Measurements from ENCODE around the gene PHF2. TPM values are rescaled to one million over a fixed set of nuclear protein-coding genes. Genes with fewer than 3 reads are reported as not detected.
A peak's percentile ranks its signal among the peaks of the same experiment; 100 is the strongest.

The PHF2 gene
- total and polyA plus RNA-seq, 12 donors = 13.9 to 31.3 (median 23.0) TPM

GRCh38 chr9:93592008-93592642 lies 15.7 kb downstream of the PHF2 start:
- TF ChIP-seq CTCF (IDR thresholded peaks at IDR 0.05) = no peak
- no peaks in the 10 kb centered on the region for H3K27me3 ChIP-seq
- DNase-seq = no peak
- no peak for ATAC-seq
- H3K27ac ChIP-seq = no peak overlapping the region
- H3K9me3 ChIP-seq = no peaks in the 10 kb centered on the region
- 90 to 93% methylated on average over 8 of the region's 8 CpGs for WGBS, 2 donors
- no peaks in the 10 kb centered on the region for H3K36me3 ChIP-seq
- H3K4me3 ChIP-seq = no peak overlapping the region
- peaks cover 19 to 77% (median 58%) of the 10 kb centered on the region in 9 donors for H3K4me1 ChIP-seq
- intact Hi-C loops (cut with DNase I) = loop anchor here in 1 of 10 donors (10.0 kb wide), 1 partner anchor 63 kb away; no protein-coding TSS in a partner anchor

- ATAC-seq (no peak), DNase-seq (no peak)
- no peaks in the 10 kb centered on the region for H3K36me3 ChIP-seq
- WGBS, 2 donors = 72 to 80% methylated on average over 2 of the region's 2 CpGs
- no peak overlapping the region for H3K4me3 ChIP-seq
- TF ChIP-seq CTCF (IDR thresholded peaks at IDR 0.05) = no peak
- intact Hi-C loops (cut with DNase I) = loop anchor here in 1 of 10 donors (10.0 kb wide), 1 partner anchor 62 kb away; no protein-coding TSS in a partner anchor
- H3K27ac ChIP-seq = no peak overlapping the region
- no peaks in the 10 kb centered on the region for H3K27me3 ChIP-seq
- H3K4me1 ChIP-seq = peaks cover 19 to 74% (median 56%) of the 10 kb centered on the region in 9 donors
- H3K9me3 ChIP-seq = no peaks in the 10 kb centered on the region
Observed at GRCh38 chr9:93592643-93593021, 16.2 kb downstream of the PHF2 start.

GRCh38 chr9:93593144-93593658 lies 16.8 kb downstream of the PHF2 start:
- H3K27me3 ChIP-seq = no peaks in the 10 kb centered on the region
- no peak for TF ChIP-seq CTCF (IDR thresholded peaks at IDR 0.05)
- H3K36me3 ChIP-seq = no peaks in the 10 kb centered on the region
- no peaks in the 10 kb centered on the region for H3K9me3 ChIP-seq
- H3K4me1 ChIP-seq = peaks cover 21 to 74% (median 54%) of the 10 kb centered on the region in 9 donors
- intact Hi-C loops (cut with DNase I) = loop anchor here in 1 of 10 donors (10.0 kb wide), 1 partner anchor 62 kb away; no protein-coding TSS in a partner anchor
- DNase-seq (no peak), ATAC-seq (no peak)
- H3K4me3 ChIP-seq = no peak overlapping the region
- H3K27ac ChIP-seq = no peak overlapping the region
- 61 to 65% methylated on average over 2 of the region's 2 CpGs for WGBS, 2 donors

GRCh38 chr9:93594041-93594756 lies 17.8 kb downstream of the PHF2 start:
- ATAC-seq (peak in 4 of 8 donors; percentile 17 to 43 (median 20)), DNase-seq (no peak)
- Histone ChIP-seq H3K27me3 (no peaks in the 10 kb centered on the region), H3K27ac (peak overlapping the region in 1 of 10 donors; percentile 68), H3K4me3 (no peak overlapping the region), H3K4me1 (peaks cover 21 to 74% (median 53%) of the 10 kb centered on the region in 9 donors), H3K9me3 (no peaks in the 10 kb centered on the region), H3K36me3 (no peaks in the 10 kb centered on the region)
- intact Hi-C loops (cut with DNase I) = loop anchor here in 1 of 10 donors (10.0 kb wide), 1 partner anchor 61 kb away; no protein-coding TSS in a partner anchor
- no peak for TF ChIP-seq CTCF (IDR thresholded peaks at IDR 0.05)
- WGBS, 2 donors = 39 to 47% methylated on average over 9 of the region's 9 CpGs
